HepG2 (cell line): Measurements from ENCODE around the gene VWA1. TPM values are rescaled to one million over a fixed set of nuclear protein-coding genes. Genes with fewer than 3 reads are reported as not detected.
A peak's percentile ranks its signal among the peaks of the same experiment; 100 is the strongest.

Source experiments
- EP300 ChIP-seq, 3 experiments: sonication (generic) in 1 of 3; formaldehyde crosslinking in 1 of 3; IDR thresholded peaks; 2 replicates each; pipeline versions ENCODE4 v1.5.1 to v1.6.1; 2011 to 2020; ENCODE audit warnings: low read depth in 2 of 3, low read length in 2 of 3, borderline replicate concordance in 1 of 3, improper control_type of control experiment in 1 of 3, mild to moderate bottlenecking in 1 of 3, missing genetic modification reagents in 1 of 3, moderate library complexity in 1 of 3
- HCFC1 ChIP-seq: fragments of 150-350 bp; IDR thresholded peaks from 2 replicates; pipeline ENCODE4 v1.6.1; 2014; ENCODE audit warnings: low read depth, low read length
- KLF15 ChIP-seq: sonication (generic); formaldehyde crosslinking; IDR thresholded peaks from 2 replicates; pipeline ENCODE4 v1.8.1; 2023; ENCODE audit warnings: borderline replicate concordance, mild to moderate bottlenecking, inconsistent platforms, missing genetic modification reagents, mixed read lengths
- MLLT10 ChIP-seq: sonication (generic); formaldehyde crosslinking; IDR thresholded peaks from 2 replicates; pipeline ENCODE4 v1.4.0; 2020; ENCODE audit warnings: missing genetic modification reagents
- MXD4 ChIP-seq: IDR thresholded peaks from 2 replicates; pipeline ENCODE4 v1.6.1; 2016; ENCODE audit warnings: mild to moderate bottlenecking, missing biosample characterization, missing genetic modification reagents
- PCBP1 ChIP-seq: fragments of 200-400 bp; formaldehyde crosslinking; IDR thresholded peaks from 2 replicates; pipeline ENCODE4 v1.6.1; 2017; ENCODE audit warnings: mild to moderate bottlenecking, low read depth, low read length, borderline replicate concordance
- POGZ ChIP-seq: sonication (generic); formaldehyde crosslinking; IDR thresholded peaks from 2 replicates; pipeline ENCODE4 v1.4.0; 2020; ENCODE audit warnings: mild to moderate bottlenecking, missing genetic modification reagents
- PRDM15 ChIP-seq: sonication (generic); formaldehyde crosslinking; IDR thresholded peaks from 2 replicates; pipeline ENCODE4 v1.4.0; 2020; ENCODE audit warnings: missing genetic modification reagents
- SMARCE1 ChIP-seq: fragments of 450-650 bp; IDR thresholded peaks from 2 replicates; pipeline ENCODE4 v1.6.1; 2017; ENCODE audit warnings: borderline replicate concordance
- SP5 ChIP-seq: IDR thresholded peaks from 2 replicates; pipeline ENCODE4 v1.6.1; 2016; ENCODE audit warnings: low read depth, borderline replicate concordance
- TCF7 ChIP-seq: sonication (generic); IDR thresholded peaks from 2 replicates; pipeline ENCODE4 v1.6.1; 2016; ENCODE audit warnings: antibody characterized with exemption, low read depth
- THAP8 ChIP-seq: sonication (generic); formaldehyde crosslinking; IDR thresholded peaks from 2 replicates; pipeline ENCODE4 v1.5.1; 2020; ENCODE audit warnings: missing genetic modification reagents, mild to moderate bottlenecking, borderline replicate concordance
- ZBTB14 ChIP-seq: sonication (generic); formaldehyde crosslinking; IDR thresholded peaks from 2 replicates; pipeline ENCODE4 v1.4.0; 2020; ENCODE audit warnings: missing genetic modification reagents
- ZBTB43 ChIP-seq: sonication (generic); formaldehyde crosslinking; conservative IDR thresholded peaks from 2 replicates; pipeline ENCODE4 v1.4.0; 2020; ENCODE audit warnings: missing genetic modification reagents
- ZNF276 ChIP-seq: sonication (generic); formaldehyde crosslinking; IDR thresholded peaks from 2 replicates; pipeline ENCODE4 v1.4.0; 2020; ENCODE audit warnings: mild to moderate bottlenecking, low read depth, missing genetic modification reagents
- ZNF292 ChIP-seq: sonication (generic); formaldehyde crosslinking; IDR thresholded peaks from 2 replicates; pipeline ENCODE4 v1.8.1; 2022; ENCODE audit warnings: mild to moderate bottlenecking, low read depth, missing genetic modification reagents, borderline replicate concordance
- ZNF432 ChIP-seq: sonication (generic); formaldehyde crosslinking; IDR thresholded peaks from 2 replicates; pipeline ENCODE4 v1.5.0; 2020; ENCODE audit warnings: missing genetic modification reagents, mild to moderate bottlenecking, borderline replicate concordance
- ZNF552 ChIP-seq: sonication (generic); formaldehyde crosslinking; IDR thresholded peaks from 2 replicates; pipeline ENCODE4 v1.9.0; 2022; ENCODE audit warnings: missing genetic modification reagents, mild to moderate bottlenecking, borderline replicate concordance
- ZNF720 ChIP-seq: sonication (generic); formaldehyde crosslinking; IDR thresholded peaks from 2 replicates; pipeline ENCODE4 v1.4.0; 2020; ENCODE audit warnings: missing genetic modification reagents
- ZNF790 ChIP-seq: sonication (generic); formaldehyde crosslinking; IDR thresholded peaks from 2 replicates; pipeline ENCODE4 v1.8.0; 2022; ENCODE audit warnings: missing genetic modification reagents, mild to moderate bottlenecking, borderline replicate concordance
- polyA plus RNA-seq, 8 experiments: library from polyadenylated mRNA; depleted of rRNA in 3 of 8; stranded (reverse) in 7 of 8; unstranded in 1 of 8; fragments of >200 nt; fragmentation: Illumina TruSeq in 4 of 8; extraction: Trizol in 4 of 8; gene quantifications; 2 replicates each; pipeline versions ENCODE4 v1.2.1 to v1.2.3, GENCODE V29; 2011 to 2016; ENCODE audit warnings: low read depth in 4 of 8, missing spikeins in 1 of 8, mixed read lengths in 1 of 8; ENCODE audit not compliant: insufficient read depth in 1 of 8
- total RNA-seq, 5 experiments: library from RNA; depleted of rRNA; stranded (reverse); fragments of >200 nt; fragmentation: Illumina TruSeq; extraction: Trizol; gene quantifications; 2 replicates each; pipeline ENCODE4 v1.2.3, GENCODE V29; 2016; ENCODE audit warnings: low read depth in 1 of 5

Gene VWA1
- total and polyA plus RNA-seq, 2 of the 13 experiments (the other 11 are each of a cell fraction or from before 2014, with no cell fraction given) = 40.9 to 57.5 TPM

- TF ChIP-seq PRDM15 (no peak; the same call in 1 of the 2 replicates), ZNF720 (CRISPR knock-in tag) (no peak), EP300 (IDR thresholded peaks at IDR 0.05; ENCODE audit: low read depth in 2 of 2, low read length in 2 of 2) (peak in 1 of 2 experiments; percentile 33; a peak in 1 of 4 replicates), EP300 (CRISPR knock-in tag; IDR thresholded peaks at IDR 0.05; ENCODE audit: borderline replicate concordance) (no peak), KLF15 (CRISPR knock-in tag) (no peak), ZNF790 (CRISPR knock-in tag) (no peak), PCBP1 (peak; percentile 55; the same call in 1 of the 2 replicates), POGZ (no peak), MLLT10 (no peak), ZBTB43 (CRISPR knock-in tag) (0 out of 2 replicates have a peak, but pooled peaks have one; percentile 28), ZBTB14 (CRISPR knock-in tag) (no peak), ZNF432 (CRISPR knock-in tag) (no peak), SMARCE1 (no peak), THAP8 (CRISPR knock-in tag) (no peak), SP5 (CRISPR knock-in tag) (peak; percentile 58), MXD4 (CRISPR knock-in tag) (no peak), ZNF552 (CRISPR knock-in tag) (no peak), TCF7 (no peak), ZNF292 (CRISPR knock-in tag) (no peak), ZNF276 (CRISPR knock-in tag) (no peak), HCFC1 (no peak)
Measured at GRCh38 chr1:1421147-1421906, 14.2 kb upstream of the VWA1 start, which contains the start of gene ANKRD65 (continued).
